ENCODE measurements around the gene POLR1E. TPM values are rescaled to one million over a fixed set of nuclear protein-coding genes. Genes with fewer than 3 reads are reported as not detected.

Gene POLR1E
- total RNA-seq, 1 experiment from 2014 or later, result 60.9 TPM

GRCh38 chr9:37474438-37474837 lies 11.3 kb upstream of the POLR1E start:
- CTCF ChIA-PET, result no interaction called here
- intact Hi-C loops (cut with micrococcal nuclease), result no loop called here
- Histone ChIP-seq H3K9me2 (ENCODE audit: insufficient read depth) (no peaks in the 10 kb centered on the region), H3K9me3 (ENCODE audit: control insufficient read depth in 1 of 2, insufficient read depth in 1 of 2, low read depth in 1 of 2, low read length in 2 of 2) (peaks cover 5 to 8% of the 10 kb centered on the region in 2 experiments; a peak in 1 of 4 replicates), H3K36me3 (ENCODE audit: control insufficient read depth in 1 of 2, insufficient read depth in 2 of 2, low read length in 2 of 2) (no peaks in the 10 kb centered on the region), H3K79me2 (ENCODE audit: insufficient read depth, low read length) (no peaks in the 10 kb centered on the region), H3K27ac (ENCODE audit: low read depth, low read length) (no peak overlapping the region), H2AFZ (ENCODE audit: low read depth, low read length, poor library complexity, severe bottlenecking) (no peak overlapping the region), H3K4me1 (ENCODE audit: control insufficient read depth in 1 of 2, insufficient read depth in 2 of 2, low read length in 2 of 2) (peaks cover 48 to 77% of the 10 kb centered on the region in 2 experiments), H3K27me3 (ENCODE audit: insufficient read depth, low read length) (no peaks in the 10 kb centered on the region), H4K20me1 (ENCODE audit: insufficient read depth) (no peaks in the 10 kb centered on the region), H3K9ac (ENCODE audit: low read length) (no peak overlapping the region), H3K4me3 (replicated peaks in 1 of 2; ENCODE audit: low read depth in 1 of 2, low read length in 2 of 2) (no peak overlapping the region), H3K4me2 (ENCODE audit: low read length) (no peak overlapping the region)
- no peak for ATAC-seq
- POLR2A ChIA-PET, result no interaction called here
- no peak for DNase-seq (ENCODE audit: low read depth, low spot score)
- no peak for TF ChIP-seq CEBPB (IDR thresholded peaks at IDR 0.05; ENCODE audit: low read depth)
- TF ChIP-seq EZH2 (IDR thresholded peaks at IDR 0.05), result no peak
- TF ChIP-seq CTCF (IDR thresholded peaks at IDR 0.05 in 2 of 3, conservative IDR thresholded peaks at IDR 0.05 in 1 of 3; ENCODE audit: borderline replicate concordance in 1 of 3, insufficient read depth in 1 of 3, low read depth in 2 of 3, low read length in 2 of 3), result no peak
- TF ChIP-seq ELF1 (IDR thresholded peaks at IDR 0.05; ENCODE audit: borderline replicate concordance, low read depth), result no peak
- TF ChIP-seq POLR2AphosphoS5 (IDR thresholded peaks at IDR 0.05; ENCODE audit: low read depth, low read length), result no peak
- no peak for TF ChIP-seq SP1 (IDR thresholded peaks at IDR 0.05; ENCODE audit: low read depth)
- TF ChIP-seq, protein P1, sequence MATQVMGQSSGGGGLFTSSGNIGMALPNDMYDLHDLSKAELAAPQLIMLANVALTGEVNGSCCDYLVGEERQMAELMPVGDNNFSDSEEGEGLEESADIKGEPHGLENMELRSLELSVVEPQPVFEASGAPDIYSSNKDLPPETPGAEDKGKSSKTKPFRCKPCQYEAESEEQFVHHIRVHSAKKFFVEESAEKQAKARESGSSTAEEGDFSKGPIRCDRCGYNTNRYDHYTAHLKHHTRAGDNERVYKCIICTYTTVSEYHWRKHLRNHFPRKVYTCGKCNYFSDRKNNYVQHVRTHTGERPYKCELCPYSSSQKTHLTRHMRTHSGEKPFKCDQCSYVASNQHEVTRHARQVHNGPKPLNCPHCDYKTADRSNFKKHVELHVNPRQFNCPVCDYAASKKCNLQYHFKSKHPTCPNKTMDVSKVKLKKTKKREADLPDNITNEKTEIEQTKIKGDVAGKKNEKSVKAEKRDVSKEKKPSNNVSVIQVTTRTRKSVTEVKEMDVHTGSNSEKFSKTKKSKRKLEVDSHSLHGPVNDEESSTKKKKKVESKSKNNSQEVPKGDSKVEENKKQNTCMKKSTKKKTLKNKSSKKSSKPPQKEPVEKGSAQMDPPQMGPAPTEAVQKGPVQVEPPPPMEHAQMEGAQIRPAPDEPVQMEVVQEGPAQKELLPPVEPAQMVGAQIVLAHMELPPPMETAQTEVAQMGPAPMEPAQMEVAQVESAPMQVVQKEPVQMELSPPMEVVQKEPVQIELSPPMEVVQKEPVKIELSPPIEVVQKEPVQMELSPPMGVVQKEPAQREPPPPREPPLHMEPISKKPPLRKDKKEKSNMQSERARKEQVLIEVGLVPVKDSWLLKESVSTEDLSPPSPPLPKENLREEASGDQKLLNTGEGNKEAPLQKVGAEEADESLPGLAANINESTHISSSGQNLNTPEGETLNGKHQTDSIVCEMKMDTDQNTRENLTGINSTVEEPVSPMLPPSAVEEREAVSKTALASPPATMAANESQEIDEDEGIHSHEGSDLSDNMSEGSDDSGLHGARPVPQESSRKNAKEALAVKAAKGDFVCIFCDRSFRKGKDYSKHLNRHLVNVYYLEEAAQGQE (IDR thresholded peaks at IDR 0.05; ENCODE audit: low read depth), result no peak
- TF ChIP-seq ZNF274 (IDR thresholded peaks at IDR 0.05; ENCODE audit: low read depth, low read length), result no peak
- RAD21 ChIA-PET (ENCODE audit: low non-redundant PET in 1 of 2, low total read pairs in 2 of 2, uncharacterized antibody in 2 of 2, unreplicated experiment in 2 of 2), result no interaction called here
- BruUV-seq (replicated peaks), result no TSS peak
